AG09319 (cell line): ENCODE results near the gene VPS13D.

Source experiments
- DNase-seq: peaks from one replicate; pipeline ENCODE4 v3.0.0-alpha.2; 2010; ENCODE audit warnings: low read depth; ENCODE audit errors: extremely low read depth
- TF ChIP-seq, protein P1 (sequence below): IDR thresholded peaks from 2 replicates; pipeline ENCODE4 v1.5.1; 2011; ENCODE audit warnings: low read depth, mild to moderate bottlenecking, inconsistent platforms, low read length, moderate library complexity

The VPS13D gene

DNA sequence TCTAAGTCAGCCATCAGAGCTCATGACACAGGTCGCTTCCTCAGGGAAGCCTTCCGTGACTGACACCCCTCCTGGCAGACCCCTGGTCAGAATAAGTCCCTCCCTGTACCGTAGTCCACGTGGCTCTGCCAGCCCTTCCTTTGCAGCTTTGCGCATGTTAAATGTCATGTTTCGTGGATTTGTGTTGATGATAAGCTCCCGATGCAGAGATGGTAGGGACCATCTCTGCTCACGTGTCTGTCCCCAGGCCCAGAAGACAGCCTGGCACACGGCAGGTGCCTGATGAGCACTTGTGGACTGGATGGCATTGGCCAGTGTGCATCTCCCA is 312.3 kb downstream of the VPS13D start:
- TF ChIP-seq, protein P1, sequence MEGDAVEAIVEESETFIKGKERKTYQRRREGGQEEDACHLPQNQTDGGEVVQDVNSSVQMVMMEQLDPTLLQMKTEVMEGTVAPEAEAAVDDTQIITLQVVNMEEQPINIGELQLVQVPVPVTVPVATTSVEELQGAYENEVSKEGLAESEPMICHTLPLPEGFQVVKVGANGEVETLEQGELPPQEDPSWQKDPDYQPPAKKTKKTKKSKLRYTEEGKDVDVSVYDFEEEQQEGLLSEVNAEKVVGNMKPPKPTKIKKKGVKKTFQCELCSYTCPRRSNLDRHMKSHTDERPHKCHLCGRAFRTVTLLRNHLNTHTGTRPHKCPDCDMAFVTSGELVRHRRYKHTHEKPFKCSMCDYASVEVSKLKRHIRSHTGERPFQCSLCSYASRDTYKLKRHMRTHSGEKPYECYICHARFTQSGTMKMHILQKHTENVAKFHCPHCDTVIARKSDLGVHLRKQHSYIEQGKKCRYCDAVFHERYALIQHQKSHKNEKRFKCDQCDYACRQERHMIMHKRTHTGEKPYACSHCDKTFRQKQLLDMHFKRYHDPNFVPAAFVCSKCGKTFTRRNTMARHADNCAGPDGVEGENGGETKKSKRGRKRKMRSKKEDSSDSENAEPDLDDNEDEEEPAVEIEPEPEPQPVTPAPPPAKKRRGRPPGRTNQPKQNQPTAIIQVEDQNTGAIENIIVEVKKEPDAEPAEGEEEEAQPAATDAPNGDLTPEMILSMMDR = no peak
- DNase-seq = no peak

DNA sequence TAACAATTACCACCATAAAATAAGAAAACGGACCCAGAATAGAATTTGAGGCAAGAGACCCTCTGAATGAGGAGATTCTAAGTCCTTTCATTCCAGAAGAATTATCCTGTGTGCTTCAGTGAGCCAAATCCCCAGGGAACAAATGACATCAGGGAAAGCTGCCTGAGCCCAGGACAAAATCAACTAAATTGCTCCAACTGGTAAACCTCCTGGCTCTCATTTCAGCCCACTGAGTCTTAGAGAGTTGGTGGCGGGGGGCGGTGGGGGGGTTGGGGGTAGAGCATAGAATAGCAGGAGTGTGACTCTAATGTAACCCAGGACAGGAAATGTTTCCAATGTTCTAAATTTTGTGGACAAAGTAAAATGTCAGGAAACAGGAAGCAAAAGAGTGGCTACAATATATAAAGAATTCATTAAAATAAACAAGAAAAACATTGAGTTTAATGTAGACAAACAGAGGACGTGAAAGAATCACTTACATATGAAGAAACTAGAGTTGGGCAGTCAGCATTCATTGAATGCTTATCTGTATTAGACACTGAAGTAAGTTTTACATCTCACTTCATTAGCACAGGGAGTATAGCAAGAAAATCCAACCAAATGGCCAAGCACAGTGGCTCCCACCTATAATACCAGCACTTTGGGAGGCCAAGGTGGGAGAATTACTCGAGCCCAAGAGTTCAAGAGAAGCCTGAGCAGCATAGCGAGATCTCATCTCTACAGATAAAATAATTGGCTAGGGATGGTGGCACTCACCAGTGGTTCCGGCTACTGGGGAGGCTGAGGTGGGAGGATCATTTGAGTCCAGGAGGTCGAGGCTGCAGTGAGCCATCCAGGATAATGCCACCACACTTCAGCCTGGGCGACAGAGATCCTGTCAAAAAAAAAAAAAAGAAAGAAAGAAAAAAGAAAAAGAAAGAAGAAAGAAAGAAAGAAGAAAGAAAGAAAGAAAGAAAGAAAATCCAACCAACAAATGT is 313.1 kb downstream of the VPS13D start:
- TF ChIP-seq, protein P1 = no peak
- no peak for DNase-seq

- TF ChIP-seq, protein P1 = no peak
- DNase-seq = no peak
Observed at GRCh38 chr1:12543740-12544154, 313.9 kb downstream of the VPS13D start.

DNA sequence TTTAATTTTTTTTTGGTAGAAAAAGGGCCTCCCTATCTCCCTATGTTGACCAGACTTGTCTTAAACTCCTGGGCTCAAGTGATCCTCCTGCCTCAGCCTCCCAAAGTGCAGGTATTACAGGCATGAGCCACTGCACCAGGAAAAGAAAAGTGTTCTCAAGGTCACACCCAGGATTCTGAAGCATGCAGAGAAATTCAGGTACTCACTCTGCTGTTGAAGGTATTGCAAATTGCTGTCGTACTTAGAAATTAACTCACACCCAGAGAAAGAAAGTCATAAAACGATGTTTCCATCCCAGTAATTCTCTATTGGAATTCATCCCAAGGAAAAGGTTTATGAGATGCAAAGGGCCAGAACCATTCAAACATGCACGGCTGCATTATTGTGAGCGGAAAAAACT is 314.5 kb downstream of the VPS13D start:
- DNase-seq = no peak
- TF ChIP-seq, protein P1 = no peak

DNA sequence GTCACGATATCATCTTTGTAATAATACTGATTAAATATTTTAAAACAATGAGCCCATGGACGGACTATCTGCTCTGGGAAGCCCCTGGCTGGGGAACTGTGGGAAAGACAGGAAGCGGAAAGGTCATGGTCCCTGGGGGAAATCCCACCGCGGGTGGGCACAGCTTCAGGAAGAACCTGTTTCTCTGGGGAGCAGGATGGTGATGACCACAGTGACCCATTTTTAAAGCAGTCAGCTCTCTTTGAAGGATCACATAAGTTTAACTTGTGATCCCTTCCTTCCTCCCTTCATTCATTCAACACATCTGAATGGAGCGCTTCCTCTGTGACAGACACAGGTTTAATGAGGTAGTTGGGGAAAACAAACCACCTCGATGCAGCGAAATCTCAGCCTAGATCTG is 315.2 kb downstream of the VPS13D start:
- TF ChIP-seq, protein P1 = no peak

DNA sequence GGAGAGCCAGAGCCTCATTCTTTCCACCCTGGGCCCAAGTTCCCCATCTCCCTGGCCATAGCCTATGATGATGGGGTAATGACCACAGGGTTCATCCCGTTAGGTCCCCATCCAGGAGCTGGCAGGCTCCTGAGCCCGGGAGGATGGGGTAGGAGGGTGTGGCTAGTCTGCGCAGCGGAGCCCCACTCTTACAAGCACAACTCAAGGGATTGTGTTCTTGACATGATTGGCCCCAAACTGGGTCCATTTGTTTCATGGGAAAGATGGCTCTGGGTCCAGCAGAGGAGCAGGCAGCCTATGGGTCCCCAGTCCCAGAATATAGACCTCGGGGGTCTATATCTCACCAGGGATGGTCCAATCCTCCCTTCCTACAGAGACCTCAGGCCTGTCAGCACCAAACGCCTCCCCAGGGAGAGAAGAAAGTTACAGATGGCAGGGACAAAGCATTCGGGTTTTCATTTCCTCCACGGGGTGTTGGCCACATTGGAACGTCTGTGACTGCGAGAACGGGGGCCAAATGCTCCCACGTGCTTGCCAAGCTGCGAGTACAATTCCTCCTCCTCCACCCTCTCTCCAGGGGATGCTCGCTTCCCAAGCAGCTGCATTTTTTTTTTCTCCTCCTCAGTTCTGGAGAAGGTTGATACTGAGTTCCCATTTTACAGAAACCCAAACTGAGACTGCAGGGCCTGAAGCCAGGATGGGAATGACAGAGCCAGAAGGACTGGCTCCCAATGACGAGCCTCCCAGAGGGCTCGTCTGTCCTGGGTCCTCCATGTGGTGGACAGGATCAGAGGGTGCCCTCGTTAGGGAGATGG is 317.1 kb downstream of the VPS13D start:
- no peak for DNase-seq
- TF ChIP-seq, protein P1 = no peak

More for the DNA sequence above, 315.2 kb downstream of the VPS13D start:
- no peak for DNase-seq

GRCh38 chr1:12547586-12548225 is 317.9 kb downstream of the VPS13D start:
- DNase-seq = no peak
- TF ChIP-seq, protein P1 = no peak
